HG03103 (cell line): Measurements from ENCODE around the gene DUSP8.

ENCODE experiments used
- ATAC-seq: cut with Tn5 transposase; IDR thresholded peaks from one replicate; pipeline ENCODE4 v1.9.1; 2021; ENCODE audit warnings: low read depth; ENCODE audit not compliant: unreplicated experiment

DUSP8 gene

DNA sequence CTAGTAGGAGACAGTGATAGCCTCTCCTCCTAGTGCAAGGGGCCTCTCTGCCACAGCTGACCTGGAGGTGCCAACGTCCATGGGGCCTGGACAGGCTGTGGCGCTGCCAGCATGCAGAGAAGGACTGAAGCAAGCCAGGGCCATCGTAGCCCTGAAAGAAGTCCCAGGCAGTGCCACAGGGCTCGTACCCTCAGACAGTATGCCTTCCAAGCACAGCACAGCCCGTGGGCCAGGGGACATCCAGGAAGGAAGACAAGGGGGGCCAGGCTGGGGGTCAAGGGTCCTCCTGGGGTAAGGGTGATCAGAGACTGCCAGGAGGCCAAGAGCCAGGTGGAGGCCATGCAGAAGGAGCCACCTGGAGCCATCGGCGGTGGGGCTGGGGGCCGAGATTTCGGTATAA lies 65.1 kb downstream of the DUSP8 start:
- no peak for ATAC-seq

DNA sequence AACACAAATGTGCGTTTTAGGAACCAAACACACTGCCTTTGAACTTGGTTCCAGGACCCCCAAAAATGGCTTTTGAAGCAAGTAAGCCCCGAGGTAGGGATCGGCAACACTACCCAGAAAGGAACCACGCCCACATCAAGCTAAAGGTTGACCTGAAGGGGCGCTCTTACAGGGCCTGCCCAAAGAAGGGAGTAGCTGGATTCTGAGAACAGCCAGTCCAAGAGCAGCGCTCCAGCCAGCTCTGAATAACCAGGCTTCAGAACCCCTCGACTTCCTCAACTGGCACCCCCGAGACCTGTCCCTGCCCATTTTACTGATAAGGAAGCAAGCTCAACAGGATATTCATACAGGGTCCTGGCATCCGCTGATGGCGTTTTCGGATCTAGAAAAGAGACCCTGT lies 66.6 kb downstream of the DUSP8 start:
- ATAC-seq = no peak

DNA sequence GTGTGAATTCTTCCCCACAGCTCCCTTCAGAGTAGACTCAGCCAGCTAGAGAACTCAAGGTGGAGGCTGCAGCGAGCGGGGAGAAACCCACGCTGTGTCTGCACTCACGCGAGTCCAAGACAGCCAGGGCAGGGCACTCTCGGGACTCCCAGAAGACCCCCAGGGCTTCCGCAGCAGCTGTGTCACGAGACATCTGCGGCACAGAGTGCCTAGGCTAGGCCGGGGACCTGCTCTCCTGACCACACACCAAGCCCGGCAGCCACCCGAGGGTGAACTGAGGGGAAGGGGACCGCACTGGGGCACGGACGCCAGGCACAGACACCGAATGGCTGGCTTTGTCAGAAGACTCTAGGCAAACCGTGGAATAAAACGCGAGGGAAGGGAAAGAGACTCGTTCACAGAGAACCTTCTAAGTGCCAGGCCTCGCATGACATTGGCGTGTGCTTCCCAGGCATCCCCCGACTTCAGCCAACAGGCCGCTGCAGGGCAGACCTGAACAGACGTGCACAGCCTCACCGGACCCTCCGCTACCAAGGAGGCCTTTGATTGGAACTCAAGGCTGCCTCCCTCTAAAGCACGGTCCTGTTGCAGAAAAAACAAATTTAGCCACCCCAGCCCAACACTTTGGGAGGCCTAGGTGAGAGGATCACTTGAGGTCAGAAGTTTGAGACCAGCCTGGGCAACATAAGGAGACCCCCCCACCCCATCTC lies 67.3 kb downstream of the DUSP8 start:
- ATAC-seq = no peak

DNA sequence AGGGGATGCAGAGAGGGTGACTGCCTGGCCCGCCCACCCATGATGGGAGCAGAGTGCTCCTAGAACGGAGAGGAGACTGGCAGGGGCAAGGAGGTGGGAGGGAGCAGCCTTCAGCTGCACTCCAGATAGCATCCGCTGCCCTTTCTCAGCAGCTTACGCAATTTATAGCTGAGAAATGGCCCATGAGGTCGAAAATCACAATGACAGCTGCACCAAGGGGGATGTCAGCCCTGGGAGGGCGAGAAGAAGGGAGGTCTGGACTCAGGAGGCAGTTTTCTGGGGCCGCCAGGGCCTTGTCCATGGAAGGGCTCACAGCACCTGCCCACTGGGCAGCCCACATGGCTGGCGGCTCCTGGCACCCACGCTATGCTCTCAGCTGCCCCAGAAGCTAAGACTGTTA lies 67.9 kb downstream of the DUSP8 start:
- no peak for ATAC-seq
